Fibroblast of lung (primary cell): ENCODE measurements around the gene ESPNL.

Experiments used
- EZH2 ChIP-seq: IDR thresholded peaks from 2 replicates; pipeline ENCODE4 v1.5.1; 2012; ENCODE audit warnings: low read length, control low read depth, mild to moderate bottlenecking; ENCODE audit errors: missing control alignments
- TF ChIP-seq, protein P1 (sequence below), 2 donors: IDR thresholded peaks in 1 of 2; conservative IDR thresholded peaks in 1 of 2; 1 replicate in 1 of 2; 2 replicates in 1 of 2; pipeline ENCODE4 v1.5.1; 2011 to 2012; ENCODE audit warnings: low read length in 2 of 2, control low read depth in 1 of 2, inconsistent platforms in 1 of 2, low read depth in 1 of 2, mild to moderate bottlenecking in 1 of 2

DNA sequence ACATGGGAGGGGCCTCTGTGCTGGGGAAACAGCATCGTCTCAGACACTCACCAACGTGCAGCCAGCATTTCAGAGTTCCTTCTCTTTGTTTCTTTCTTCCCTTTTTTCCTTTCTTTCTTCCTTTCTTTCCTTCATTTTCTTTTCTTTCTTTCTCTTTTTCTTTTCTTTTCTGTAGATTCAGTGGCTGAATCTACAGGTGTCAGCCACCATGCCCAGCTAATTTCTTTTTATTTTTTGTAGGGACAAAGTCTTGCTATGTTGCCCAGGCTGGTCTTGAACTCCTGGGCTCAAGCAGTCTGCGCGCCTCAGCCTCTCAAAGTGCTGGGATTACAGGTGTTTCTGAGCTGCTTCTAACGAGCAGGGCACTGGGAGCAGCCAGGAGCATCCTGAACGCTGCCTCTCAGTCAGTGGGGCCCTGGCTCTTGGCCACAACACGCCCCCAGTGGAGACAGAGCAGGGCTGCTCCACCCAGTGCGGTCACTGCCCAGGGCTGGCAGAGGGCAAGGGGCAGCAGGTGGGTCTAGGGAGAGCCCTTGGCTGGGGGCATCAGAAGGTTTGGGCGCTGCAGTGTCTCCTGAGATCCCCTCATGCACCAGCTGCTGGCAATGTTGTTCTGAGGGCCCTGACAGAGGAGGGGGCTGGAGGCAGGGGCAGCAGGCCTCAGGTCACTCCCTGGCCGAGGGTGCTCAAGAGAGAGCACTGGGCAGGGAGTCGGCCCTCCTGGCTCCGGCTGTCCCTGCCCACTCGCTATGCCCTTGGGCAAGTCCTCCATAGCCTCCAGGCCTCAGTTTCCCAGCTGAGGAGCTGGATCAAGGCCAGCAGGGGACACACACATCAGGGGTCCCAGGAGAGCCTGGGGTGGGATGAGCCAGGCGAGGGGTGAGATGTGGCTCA lies 33.6 kb downstream of the ESPNL start:
- TF ChIP-seq, protein P1, sequence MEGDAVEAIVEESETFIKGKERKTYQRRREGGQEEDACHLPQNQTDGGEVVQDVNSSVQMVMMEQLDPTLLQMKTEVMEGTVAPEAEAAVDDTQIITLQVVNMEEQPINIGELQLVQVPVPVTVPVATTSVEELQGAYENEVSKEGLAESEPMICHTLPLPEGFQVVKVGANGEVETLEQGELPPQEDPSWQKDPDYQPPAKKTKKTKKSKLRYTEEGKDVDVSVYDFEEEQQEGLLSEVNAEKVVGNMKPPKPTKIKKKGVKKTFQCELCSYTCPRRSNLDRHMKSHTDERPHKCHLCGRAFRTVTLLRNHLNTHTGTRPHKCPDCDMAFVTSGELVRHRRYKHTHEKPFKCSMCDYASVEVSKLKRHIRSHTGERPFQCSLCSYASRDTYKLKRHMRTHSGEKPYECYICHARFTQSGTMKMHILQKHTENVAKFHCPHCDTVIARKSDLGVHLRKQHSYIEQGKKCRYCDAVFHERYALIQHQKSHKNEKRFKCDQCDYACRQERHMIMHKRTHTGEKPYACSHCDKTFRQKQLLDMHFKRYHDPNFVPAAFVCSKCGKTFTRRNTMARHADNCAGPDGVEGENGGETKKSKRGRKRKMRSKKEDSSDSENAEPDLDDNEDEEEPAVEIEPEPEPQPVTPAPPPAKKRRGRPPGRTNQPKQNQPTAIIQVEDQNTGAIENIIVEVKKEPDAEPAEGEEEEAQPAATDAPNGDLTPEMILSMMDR (conservative IDR thresholded peaks at IDR 0.05 in 1 of 2, IDR thresholded peaks at IDR 0.05 in 1 of 2; ENCODE audit: low read depth in 1 of 2, low read length in 2 of 2) = no peak
- no peak for TF ChIP-seq EZH2
